CD8-positive, alpha-beta memory T cell (primary cell): ENCODE data around the gene CACNA1C. TPM values are rescaled to one million over a fixed set of nuclear protein-coding genes. Genes with fewer than 3 reads are reported as not detected.
A peak's percentile ranks its signal among the peaks of the same experiment; 100 is the strongest.

ENCODE experiments used
- CTCF ChIA-PET: fragments of 350-600 bp; sonication (Branson Sonifier 250); formaldehyde crosslinking; loops from one replicate; lab custom pipeline; 2021; ENCODE audit warnings: antibody characterized with exemption; lab: Charles Lee
- POLR2A ChIA-PET: fragments of 350-600 bp; sonication (Branson Sonifier 250); formaldehyde crosslinking; loops from one replicate; lab custom pipeline; 2021; ENCODE audit warnings: antibody characterized with exemption; lab: Charles Lee
- DNase-seq, 5 donors: peaks; one replicate each; pipeline versions ENCODE4 v3.0.0 to v3.0.0-alpha.2; 2020 to 2022; ENCODE audit warnings: mixed read lengths in 1 of 5
- H3K27ac ChIP-seq: one replicate; pipeline ENCODE4 v1.7.0; 2013; ENCODE audit warnings: low read depth, mild to moderate bottlenecking, low read length, moderate library complexity
- H3K27me3 ChIP-seq: 2 replicates; pipeline ENCODE4 v1.7.0; 2013; ENCODE audit warnings: low read length, mild to moderate bottlenecking; ENCODE audit not compliant: insufficient read depth, poor library complexity, severe bottlenecking
- H3K36me3 ChIP-seq: 2 replicates; pipeline ENCODE4 v1.7.0; 2013; ENCODE audit warnings: mild to moderate bottlenecking, low read length, moderate library complexity; ENCODE audit not compliant: insufficient read depth
- H3K4me1 ChIP-seq: 2 replicates; pipeline ENCODE4 v1.7.0; 2013; ENCODE audit warnings: mild to moderate bottlenecking, low read length, moderate library complexity; ENCODE audit not compliant: insufficient read depth
- H3K4me3 ChIP-seq: 2 replicates; pipeline ENCODE4 v1.7.0; 2013; ENCODE audit warnings: mild to moderate bottlenecking, low read length
- H3K9me3 ChIP-seq: 2 replicates; pipeline ENCODE4 v1.7.0; 2013; ENCODE audit warnings: mild to moderate bottlenecking, low read length
- H3K27ac Mint-ChIP-seq, 8 donors: one replicate each; pipeline ENCODE4 v1.8.0; 2020 to 2021; ENCODE audit warnings: mixed read lengths in 8 of 8, mild to moderate bottlenecking in 6 of 8, inconsistent platforms in 3 of 8, moderate library complexity in 3 of 8
- H3K27me3 Mint-ChIP-seq, 2 donors: one replicate each; pipeline ENCODE4 v1.8.0; 2020 to 2021; ENCODE audit warnings: mixed read lengths in 2 of 2, mild to moderate bottlenecking in 1 of 2, moderate library complexity in 1 of 2
- H3K36me3 Mint-ChIP-seq, 3 donors: one replicate each; pipeline ENCODE4 v1.8.0; 2020 to 2021; ENCODE audit warnings: mixed read lengths in 3 of 3, inconsistent platforms in 1 of 3, mild to moderate bottlenecking in 1 of 3
- H3K4me1 Mint-ChIP-seq, 3 donors: one replicate each; pipeline ENCODE4 v1.8.0; 2020 to 2021; ENCODE audit warnings: mixed read lengths in 3 of 3, inconsistent platforms in 1 of 3, mild to moderate bottlenecking in 1 of 3
- H3K4me3 Mint-ChIP-seq, 7 donors: one replicate each; pipeline ENCODE4 v1.8.0; 2020 to 2021; ENCODE audit warnings: mixed read lengths in 7 of 7, mild to moderate bottlenecking in 6 of 7, moderate library complexity in 4 of 7, inconsistent platforms in 2 of 7
- H3K9me3 Mint-ChIP-seq, 5 donors: one replicate each; pipeline ENCODE4 v1.8.0; 2020 to 2022; ENCODE audit warnings: mixed read lengths in 5 of 5, mild to moderate bottlenecking in 3 of 5, moderate library complexity in 2 of 5, inconsistent platforms in 1 of 5
- polyA plus RNA-seq: library from polyadenylated mRNA; unstranded; fragments of 300-500 nt; fragmentation: Illumina TruSeq; gene quantifications from one replicate; pipeline ENCODE4 v1.2.3, GENCODE V29; 2021
- total RNA-seq, 2 experiments: library from RNA; stranded (reverse); gene quantifications; one replicate each; pipeline ENCODE4 v1.2.3, GENCODE V29; 2021

The CACNA1C gene
- total and polyA plus RNA-seq, 3 experiments from 2014 or later: 0.04 to 0.10 (median 0.04) TPM

DNA sequence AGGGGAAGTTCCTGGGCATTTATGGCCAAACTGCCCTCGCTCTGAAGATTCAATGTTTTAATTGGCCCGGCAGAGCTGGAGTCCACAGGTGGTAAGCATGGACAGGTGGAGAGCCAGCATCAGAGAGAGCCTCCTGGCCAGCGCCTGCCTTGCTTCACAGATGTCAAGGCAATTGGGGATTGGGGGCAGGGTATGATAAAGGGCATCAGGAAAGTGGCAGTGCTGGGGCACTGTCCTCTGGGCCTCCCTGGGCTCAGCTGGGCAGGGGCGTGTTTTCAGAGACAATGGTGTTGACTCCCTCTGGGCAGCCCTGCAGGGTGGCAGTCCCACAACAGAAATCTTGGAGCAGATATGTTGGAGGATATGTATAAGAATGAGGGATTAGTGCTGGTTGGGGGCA, 237.3 kb downstream of the CACNA1C start:
- Mint-ChIP-seq H3K9me3 (no peaks in the 10 kb centered on the region), H3K27me3 (peaks cover 14 to 51% of the 10 kb centered on the region in 2 donors), H3K27ac (no peak overlapping the region), H3K4me3 (no peak overlapping the region), H3K4me1 (peaks cover 3 to 4% (median 4%) of the 10 kb centered on the region in 3 donors), H3K36me3 (no peaks in the 10 kb centered on the region)
- Histone ChIP-seq H3K4me1 (no peaks in the 10 kb centered on the region), H3K27ac (no peak overlapping the region), H3K4me3 (no peak overlapping the region), H3K9me3 (no peaks in the 10 kb centered on the region), H3K27me3 (no peaks in the 10 kb centered on the region), H3K36me3 (no peaks in the 10 kb centered on the region)
- ChIA-PET POLR2A (no interaction called here), CTCF (interaction anchor here (1.0 to 1.5 kb wide), 5 partner anchors 9 to 500 kb away, joined by 3 to 5 read pairs (median 3); no protein-coding TSS in a partner anchor)
- no peak for DNase-seq

DNA sequence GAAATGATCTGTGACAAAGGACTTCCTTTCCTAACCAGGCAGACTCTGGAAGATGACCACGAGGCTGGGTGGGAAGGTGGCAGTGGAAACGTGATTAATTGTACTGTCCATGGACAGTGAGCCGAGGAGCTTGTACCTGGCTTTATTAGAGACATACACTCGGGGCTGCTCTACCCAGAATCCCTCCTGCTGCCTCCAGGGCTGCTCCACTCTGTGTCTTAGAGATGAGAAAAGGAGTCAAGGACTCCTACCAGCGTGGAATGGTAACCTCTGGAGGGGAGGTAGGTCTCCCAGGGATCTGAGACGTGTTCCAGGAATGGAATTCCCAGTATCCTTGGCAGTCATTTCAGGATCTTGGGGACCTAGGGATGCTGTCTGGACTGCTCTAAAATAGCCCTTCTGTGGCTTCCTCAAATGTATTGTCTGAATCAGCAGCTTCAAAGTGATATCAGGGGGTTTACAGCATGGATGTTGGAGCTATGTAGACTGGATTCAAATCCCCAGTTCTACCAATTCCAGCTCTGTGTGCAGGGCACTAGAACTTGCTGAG, 237.8 kb downstream of the CACNA1C start:
- Mint-ChIP-seq H3K36me3 (no peaks in the 10 kb centered on the region), H3K4me1 (peaks cover 5 to 7% (median 6%) of the 10 kb centered on the region in 3 donors), H3K27ac (no peak overlapping the region), H3K27me3 (peaks cover 12 to 46% of the 10 kb centered on the region in 2 donors), H3K4me3 (no peak overlapping the region), H3K9me3 (no peaks in the 10 kb centered on the region)
- Histone ChIP-seq H3K4me1 (no peaks in the 10 kb centered on the region), H3K9me3 (no peaks in the 10 kb centered on the region), H3K4me3 (no peak overlapping the region), H3K36me3 (no peaks in the 10 kb centered on the region), H3K27ac (no peak overlapping the region), H3K27me3 (no peaks in the 10 kb centered on the region)
- POLR2A ChIA-PET: no interaction called here
- CTCF ChIA-PET: interaction anchor here (1.0 to 1.5 kb wide), 6 partner anchors 8 to 500 kb away, joined by 3 to 5 read pairs (median 3); no protein-coding TSS in a partner anchor
- no peak for DNase-seq

DNA sequence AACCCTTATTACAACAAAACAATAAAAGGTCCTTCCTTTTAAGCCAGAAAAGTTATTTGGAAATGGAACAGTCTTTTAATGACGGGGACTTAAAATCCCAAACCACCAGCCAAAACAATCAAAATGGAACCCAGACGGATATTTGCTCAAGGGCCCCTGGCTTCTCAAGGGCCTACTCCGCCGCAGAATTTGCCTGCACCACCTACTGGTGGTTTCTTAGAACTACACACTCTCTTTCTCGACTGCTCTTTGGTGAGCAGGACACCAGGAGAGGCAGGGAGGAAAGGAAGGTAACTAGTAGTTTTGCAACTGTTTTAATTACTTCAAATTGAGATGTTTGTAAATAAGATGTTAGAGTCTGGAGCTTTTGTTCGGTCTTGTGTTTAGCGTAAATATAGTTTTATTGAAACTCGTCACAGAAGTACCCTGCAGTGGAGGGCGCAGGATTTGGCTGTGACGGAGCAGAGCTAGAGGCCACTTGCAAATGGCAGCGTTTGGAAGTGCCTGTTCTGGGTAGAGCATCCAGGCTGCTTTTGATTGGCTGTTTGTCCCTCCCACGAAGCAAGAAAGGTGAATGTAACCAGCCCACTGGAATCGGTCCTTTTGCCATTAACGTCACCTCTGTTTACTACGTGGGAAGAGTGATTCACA, 238.5 kb downstream of the CACNA1C start:
- H3K4me3 ChIP-seq: no peak overlapping the region
- H3K36me3 ChIP-seq: no peaks in the 10 kb centered on the region
- ChIA-PET CTCF (interaction anchor here (1.0 to 1.4 kb wide), 4 partner anchors 9 to 21 kb away, joined by 3 to 4 read pairs (median 4); no protein-coding TSS in a partner anchor), POLR2A (no interaction called here)
- no peaks in the 10 kb centered on the region for H3K4me1 ChIP-seq
- no peak overlapping the region for H3K4me3 Mint-ChIP-seq
- DNase-seq: peak in 2 of 5 donors; percentile 13 to 14
- peaks cover 5 to 7% (median 6%) of the 10 kb centered on the region in 3 donors for H3K4me1 Mint-ChIP-seq
- H3K36me3 Mint-ChIP-seq: no peaks in the 10 kb centered on the region
- no peak overlapping the region for H3K27ac ChIP-seq
- H3K27ac Mint-ChIP-seq: peak overlapping the region in 1 of 8 donors; percentile 3
- no peaks in the 10 kb centered on the region for H3K27me3 ChIP-seq
- peaks cover 10 to 44% of the 10 kb centered on the region in 2 donors for H3K27me3 Mint-ChIP-seq
- H3K9me3 ChIP-seq: no peaks in the 10 kb centered on the region
- no peaks in the 10 kb centered on the region for H3K9me3 Mint-ChIP-seq

DNA sequence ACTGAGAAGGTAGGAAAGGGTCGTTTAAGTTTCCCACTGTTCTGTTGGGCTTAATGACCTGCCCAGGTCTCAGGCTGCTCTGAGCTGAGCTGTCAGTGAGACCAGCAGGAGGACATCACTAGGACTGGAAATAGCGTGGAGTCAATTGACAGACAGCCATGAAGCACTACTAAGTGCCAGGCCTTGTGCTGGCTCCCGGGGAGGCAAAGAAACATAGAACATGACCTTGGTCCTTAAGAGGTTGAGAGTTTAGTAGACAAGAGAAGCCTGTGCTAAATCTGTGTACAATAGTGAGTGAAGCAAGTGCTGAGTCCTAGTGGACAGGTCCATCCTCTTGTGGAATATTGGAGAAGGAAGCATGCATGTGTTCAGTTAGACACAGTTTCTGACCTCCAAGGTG, 239.2 kb downstream of the CACNA1C start:
- Mint-ChIP-seq H3K4me3 (no peak overlapping the region), H3K27ac (no peak overlapping the region), H3K36me3 (no peaks in the 10 kb centered on the region), H3K27me3 (peaks cover 9 to 38% of the 10 kb centered on the region in 2 donors), H3K9me3 (no peaks in the 10 kb centered on the region), H3K4me1 (peaks cover 5 to 7% (median 6%) of the 10 kb centered on the region in 3 donors)
- Histone ChIP-seq H3K4me3 (no peak overlapping the region), H3K27me3 (no peaks in the 10 kb centered on the region), H3K27ac (no peak overlapping the region), H3K4me1 (no peaks in the 10 kb centered on the region), H3K36me3 (no peaks in the 10 kb centered on the region), H3K9me3 (no peaks in the 10 kb centered on the region)
- CTCF ChIA-PET: interaction anchor here (0.9 to 1.4 kb wide), 3 partner anchors 8 to 20 kb away, joined by 3 to 4 read pairs (median 3); no protein-coding TSS in a partner anchor
- POLR2A ChIA-PET: no interaction called here
- no peak for DNase-seq

GRCh38 chr12:2292560-2292959, 239.8 kb downstream of the CACNA1C start:
- no peaks in the 10 kb centered on the region for H3K27me3 ChIP-seq
- Mint-ChIP-seq H3K27me3 (peaks cover 10 to 34% of the 10 kb centered on the region in 2 donors), H3K4me1 (peaks cover 5 to 7% (median 6%) of the 10 kb centered on the region in 3 donors), H3K27ac (no peak overlapping the region), H3K9me3 (no peaks in the 10 kb centered on the region), H3K4me3 (no peak overlapping the region), H3K36me3 (no peaks in the 10 kb centered on the region)
- no peaks in the 10 kb centered on the region for H3K9me3 ChIP-seq
- no peaks in the 10 kb centered on the region for H3K36me3 ChIP-seq
- DNase-seq: no peak
- H3K4me3 ChIP-seq: no peak overlapping the region
- no peak overlapping the region for H3K27ac ChIP-seq
- no peaks in the 10 kb centered on the region for H3K4me1 ChIP-seq
- POLR2A ChIA-PET: no interaction called here
- CTCF ChIA-PET: interaction anchor here (0.9 kb wide), 1 partner anchor 9 kb away, joined by 3 read pairs; no protein-coding TSS in a partner anchor

- Histone ChIP-seq H3K9me3 (no peaks in the 10 kb centered on the region), H3K4me3 (no peak overlapping the region), H3K36me3 (no peaks in the 10 kb centered on the region), H3K4me1 (no peaks in the 10 kb centered on the region), H3K27ac (no peak overlapping the region), H3K27me3 (no peaks in the 10 kb centered on the region)
- Mint-ChIP-seq H3K27ac (no peak overlapping the region), H3K9me3 (no peaks in the 10 kb centered on the region), H3K4me3 (no peak overlapping the region), H3K4me1 (peaks cover 5 to 7% (median 6%) of the 10 kb centered on the region in 3 donors), H3K27me3 (peaks cover 5 to 21% of the 10 kb centered on the region in 2 donors), H3K36me3 (no peaks in the 10 kb centered on the region)
- ChIA-PET POLR2A (no interaction called here), CTCF (no interaction called here)
- DNase-seq: no peak
These were observed 242.1 kb downstream of the CACNA1C start for GRCh38 chr12:2294651-2295475.

DNA sequence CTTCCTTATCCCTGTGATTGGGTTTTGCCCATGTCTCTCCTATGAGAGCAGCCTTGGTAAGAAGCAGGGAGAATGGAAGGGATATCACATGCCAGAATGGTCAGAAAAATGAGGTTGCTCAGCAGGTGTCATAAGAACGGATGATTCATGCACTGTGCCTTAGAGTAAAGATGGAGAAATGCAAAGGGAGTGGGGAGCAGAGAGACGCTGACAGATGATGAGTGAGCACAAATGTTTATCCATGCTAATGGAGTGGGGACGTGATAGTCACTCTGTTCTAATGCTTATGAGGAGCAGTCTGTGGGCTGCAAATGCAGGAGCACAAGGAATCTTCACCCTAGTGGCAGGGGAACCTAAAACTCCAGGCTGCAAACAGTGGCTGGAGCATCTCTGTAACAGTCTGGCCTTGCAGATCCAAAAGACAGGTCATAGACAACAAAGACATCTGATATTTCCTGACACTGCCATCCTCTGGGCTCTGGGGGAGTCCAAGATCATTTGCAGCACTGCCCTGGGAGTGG, 243.2 kb downstream of the CACNA1C start:
- ChIA-PET CTCF (no interaction called here), POLR2A (no interaction called here)
- no peaks in the 10 kb centered on the region for H3K9me3 Mint-ChIP-seq
- no peaks in the 10 kb centered on the region for H3K36me3 ChIP-seq
- no peaks in the 10 kb centered on the region for H3K27me3 ChIP-seq
- peaks cover 5 to 7% (median 6%) of the 10 kb centered on the region in 3 donors for H3K4me1 Mint-ChIP-seq
- no peak for DNase-seq
- H3K27ac ChIP-seq: no peak overlapping the region
- H3K4me3 ChIP-seq: no peak overlapping the region
- H3K36me3 Mint-ChIP-seq: no peaks in the 10 kb centered on the region
- no peak overlapping the region for H3K27ac Mint-ChIP-seq
- H3K4me1 ChIP-seq: no peaks in the 10 kb centered on the region
- H3K27me3 Mint-ChIP-seq: peaks cover 5 to 18% of the 10 kb centered on the region in 2 donors
- H3K4me3 Mint-ChIP-seq: no peak overlapping the region
- H3K9me3 ChIP-seq: no peaks in the 10 kb centered on the region
